NT2/D1 (cell line): Measurements from ENCODE around the gene WRAP53.

ENCODE experiments used
- DNase-seq: peaks from one replicate; pipeline ENCODE4 v3.0.0-alpha.2; 2011; ENCODE audit warnings: low read depth, low spot score
- H3K27me3 ChIP-seq: 2 replicates; pipeline ENCODE4 v1.6.0; 2011; ENCODE audit warnings: mild to moderate bottlenecking; ENCODE audit not compliant: insufficient read length, insufficient read depth
- H3K36me3 ChIP-seq: 2 replicates; pipeline ENCODE4 v1.6.1; 2011; ENCODE audit warnings: mild to moderate bottlenecking, low read length, mixed read lengths; ENCODE audit not compliant: insufficient read depth, insufficient read length
- H3K4me1 ChIP-seq: 2 replicates; pipeline ENCODE4 v1.5.1; 2011; ENCODE audit not compliant: insufficient read depth, insufficient read length
- H3K4me3 ChIP-seq: 2 replicates; pipeline ENCODE4 v1.5.1; 2011; ENCODE audit warnings: low read depth; ENCODE audit not compliant: insufficient read length
- H3K9ac ChIP-seq: 2 replicates; pipeline ENCODE4 v1.6.0; 2011; ENCODE audit warnings: low read depth; ENCODE audit not compliant: insufficient read length
- H3K9me3 ChIP-seq: 2 replicates; pipeline ENCODE4 v1.5.1; 2011; ENCODE audit warnings: mild to moderate bottlenecking, low read length; ENCODE audit not compliant: insufficient read depth
- SUZ12 ChIP-seq: IDR thresholded peaks from 2 replicates; pipeline ENCODE4 v1.6.1; 2011; ENCODE audit not compliant: insufficient read length, insufficient read depth; ENCODE audit errors: extremely low read depth
- YY1 ChIP-seq: IDR thresholded peaks from 2 replicates; pipeline ENCODE4 v1.6.1; 2011; ENCODE audit not compliant: insufficient read length, insufficient read depth
- ZNF274 ChIP-seq: IDR thresholded peaks from 2 replicates; pipeline ENCODE4 v1.6.1; 2011; ENCODE audit warnings: mild to moderate bottlenecking, low read depth, low read length

The WRAP53 gene

GRCh38 chr17:7719661-7720060, 31.4 kb downstream of the WRAP53 start:
- Histone ChIP-seq H3K4me3 (no peak overlapping the region), H3K36me3 (no peaks in the 10 kb centered on the region), H3K27me3 (peaks cover 11% of the 10 kb centered on the region), H3K4me1 (peaks cover 19% of the 10 kb centered on the region), H3K9me3 (no peaks in the 10 kb centered on the region), H3K9ac (no peak overlapping the region)
- DNase-seq = no peak
- TF ChIP-seq YY1 (no peak), ZNF274 (no peak), SUZ12 (no peak)

- Histone ChIP-seq H3K27me3 (peaks cover 11% of the 10 kb centered on the region), H3K4me3 (no peak overlapping the region), H3K9ac (no peak overlapping the region), H3K9me3 (no peaks in the 10 kb centered on the region), H3K4me1 (peaks cover 16% of the 10 kb centered on the region), H3K36me3 (no peaks in the 10 kb centered on the region)
- TF ChIP-seq SUZ12 (no peak), ZNF274 (no peak), YY1 (no peak)
- DNase-seq = no peak
These were observed 31.8 kb downstream of the WRAP53 start for GRCh38 chr17:7720125-7720524.

GRCh38 chr17:7721612-7722011, 33.3 kb downstream of the WRAP53 start:
- no peak for DNase-seq
- Histone ChIP-seq H3K9me3 (no peaks in the 10 kb centered on the region), H3K36me3 (no peaks in the 10 kb centered on the region), H3K9ac (no peak overlapping the region), H3K4me3 (no peak overlapping the region), H3K27me3 (peaks cover 11% of the 10 kb centered on the region), H3K4me1 (peaks cover 7% of the 10 kb centered on the region)
- TF ChIP-seq SUZ12 = no peak
- TF ChIP-seq YY1 = no peak
- TF ChIP-seq ZNF274 = no peak

GRCh38 chr17:7727886-7728285, 39.6 kb downstream of the WRAP53 start:
- H3K4me1 ChIP-seq = peaks cover 2% of the 10 kb centered on the region
- no peak for DNase-seq
- H3K36me3 ChIP-seq = no peaks in the 10 kb centered on the region
- no peak overlapping the region for H3K4me3 ChIP-seq
- no peak overlapping the region for H3K9ac ChIP-seq
- TF ChIP-seq YY1 (no peak), SUZ12 (no peak), ZNF274 (no peak)
- H3K9me3 ChIP-seq = no peaks in the 10 kb centered on the region
- no peaks in the 10 kb centered on the region for H3K27me3 ChIP-seq

- no peak overlapping the region for H3K9ac ChIP-seq
- H3K27me3 ChIP-seq = no peaks in the 10 kb centered on the region
- no peaks in the 10 kb centered on the region for H3K9me3 ChIP-seq
- H3K4me1 ChIP-seq = no peaks in the 10 kb centered on the region
- no peak overlapping the region for H3K4me3 ChIP-seq
- DNase-seq = no peak
- no peaks in the 10 kb centered on the region for H3K36me3 ChIP-seq
- TF ChIP-seq SUZ12 (no peak), ZNF274 (no peak), YY1 (no peak)
These were observed 41.5 kb downstream of the WRAP53 start for GRCh38 chr17:7729816-7730215.

- H3K4me1 ChIP-seq = no peaks in the 10 kb centered on the region
- DNase-seq = no peak
- H3K4me3 ChIP-seq = no peak overlapping the region
- H3K9ac ChIP-seq = no peak overlapping the region
- no peak for TF ChIP-seq SUZ12
- TF ChIP-seq YY1 = no peak
- TF ChIP-seq ZNF274 = no peak
- no peaks in the 10 kb centered on the region for H3K9me3 ChIP-seq
- no peaks in the 10 kb centered on the region for H3K27me3 ChIP-seq
- no peaks in the 10 kb centered on the region for H3K36me3 ChIP-seq
These were observed 44.8 kb downstream of the WRAP53 start for GRCh38 chr17:7732981-7733539.

- H3K4me1 ChIP-seq = no peaks in the 10 kb centered on the region
- H3K9ac ChIP-seq = no peak overlapping the region
- H3K36me3 ChIP-seq = no peaks in the 10 kb centered on the region
- DNase-seq = no peak
- H3K9me3 ChIP-seq = no peaks in the 10 kb centered on the region
- no peaks in the 10 kb centered on the region for H3K27me3 ChIP-seq
- H3K4me3 ChIP-seq = no peak overlapping the region
- TF ChIP-seq ZNF274 = no peak
- TF ChIP-seq SUZ12 = no peak
- TF ChIP-seq YY1 = no peak
These were observed 49.3 kb downstream of the WRAP53 start for GRCh38 chr17:7737601-7738000.
